Keratinocyte (primary cell): ENCODE measurements around the gene ASCL2.

Source experiments
- EZH2 ChIP-seq: IDR thresholded peaks from one replicate; pipeline ENCODE4 v1.6.1; 2012; ENCODE audit warnings: inconsistent platforms, mild to moderate bottlenecking, low read length, moderate library complexity
- TF ChIP-seq, protein P1 (sequence below), 3 experiments: IDR thresholded peaks in 1 of 3; conservative IDR thresholded peaks in 1 of 3; optimal IDR thresholded peaks in 1 of 3; 2 replicates in 2 of 3; 3 replicates in 1 of 3; pipeline versions ENCODE3 to v1.5.1; 2011; ENCODE audit warnings: low read length in 3 of 3, mild to moderate bottlenecking in 3 of 3, moderate library complexity in 2 of 3, control low read depth in 1 of 3, inconsistent platforms in 1 of 3; ENCODE audit not compliant: insufficient read depth in 2 of 3; ENCODE audit errors: extremely low read depth in 1 of 3

DNA sequence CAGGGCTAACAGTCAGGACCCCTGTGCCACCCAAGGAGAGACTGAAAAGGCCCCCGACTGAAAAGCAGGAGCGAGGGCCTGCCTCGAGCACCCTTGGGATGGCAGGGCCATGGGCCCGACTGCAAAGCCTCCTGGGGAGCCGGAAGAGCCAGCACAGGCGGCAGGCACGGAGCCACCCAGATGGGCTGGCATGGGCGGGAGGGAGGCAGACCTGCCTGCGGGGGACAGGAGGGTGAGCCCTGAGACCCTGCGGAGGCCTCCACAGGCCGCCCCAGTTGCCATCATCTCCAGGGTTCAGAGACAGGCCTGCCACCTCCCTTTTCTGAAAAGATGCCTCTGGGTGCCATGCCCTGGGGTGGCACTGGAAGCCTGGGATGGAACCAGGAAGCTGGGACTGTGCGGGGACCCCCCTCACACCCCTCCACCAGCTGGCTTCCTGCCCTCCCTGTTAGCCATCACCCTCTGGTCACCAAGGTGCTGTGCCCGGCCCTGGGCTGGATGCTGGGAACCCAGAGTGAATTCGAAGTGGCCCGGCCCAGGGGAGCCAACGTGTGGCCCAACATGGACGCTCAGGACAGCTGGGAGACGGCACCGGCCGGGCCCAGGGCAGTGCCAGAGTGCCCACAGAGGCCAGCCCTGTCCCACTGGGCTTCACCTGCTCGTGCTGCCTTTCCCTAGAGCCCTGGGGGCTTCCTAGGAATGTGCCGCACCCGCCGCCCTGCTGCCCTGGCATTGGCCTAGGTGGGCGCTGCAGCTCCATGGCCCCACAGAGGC is 45.2 kb upstream of the ASCL2 start:
- TF ChIP-seq, protein P1, sequence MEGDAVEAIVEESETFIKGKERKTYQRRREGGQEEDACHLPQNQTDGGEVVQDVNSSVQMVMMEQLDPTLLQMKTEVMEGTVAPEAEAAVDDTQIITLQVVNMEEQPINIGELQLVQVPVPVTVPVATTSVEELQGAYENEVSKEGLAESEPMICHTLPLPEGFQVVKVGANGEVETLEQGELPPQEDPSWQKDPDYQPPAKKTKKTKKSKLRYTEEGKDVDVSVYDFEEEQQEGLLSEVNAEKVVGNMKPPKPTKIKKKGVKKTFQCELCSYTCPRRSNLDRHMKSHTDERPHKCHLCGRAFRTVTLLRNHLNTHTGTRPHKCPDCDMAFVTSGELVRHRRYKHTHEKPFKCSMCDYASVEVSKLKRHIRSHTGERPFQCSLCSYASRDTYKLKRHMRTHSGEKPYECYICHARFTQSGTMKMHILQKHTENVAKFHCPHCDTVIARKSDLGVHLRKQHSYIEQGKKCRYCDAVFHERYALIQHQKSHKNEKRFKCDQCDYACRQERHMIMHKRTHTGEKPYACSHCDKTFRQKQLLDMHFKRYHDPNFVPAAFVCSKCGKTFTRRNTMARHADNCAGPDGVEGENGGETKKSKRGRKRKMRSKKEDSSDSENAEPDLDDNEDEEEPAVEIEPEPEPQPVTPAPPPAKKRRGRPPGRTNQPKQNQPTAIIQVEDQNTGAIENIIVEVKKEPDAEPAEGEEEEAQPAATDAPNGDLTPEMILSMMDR (optimal IDR thresholded peaks at IDR 0.05 in 1 of 3, IDR thresholded peaks at IDR 0.05 in 1 of 3, conservative IDR thresholded peaks at IDR 0.05 in 1 of 3; ENCODE audit: extremely low read depth in 1 of 3, insufficient read depth in 2 of 3, low read length in 3 of 3) = no peak
- TF ChIP-seq EZH2 = no peak
